Smooth muscle cell (in vitro differentiated cells): ENCODE measurements around the gene XKR3. TPM values are rescaled to one million over a fixed set of nuclear protein-coding genes. Genes with fewer than 3 reads are reported as not detected.

Experiments
- DNase-seq: peaks from one replicate; lab custom pipeline; 2025; ENCODE audit not compliant: unreplicated experiment; lab: John Stamatoyannopoulos, UW
- H2AFZ ChIP-seq: fragments of 200-600 bp; sonication (generic); 2 replicates; pipeline ENCODE4 v1.6.0; 2016; ENCODE audit warnings: antibody characterized with exemption, low read depth, mild to moderate bottlenecking
- H3F3A ChIP-seq: fragments of 200-600 bp; sonication (generic); 2 replicates; pipeline ENCODE4 v1.6.0; 2017; ENCODE audit warnings: antibody characterized with exemption, low read depth
- H3K27ac ChIP-seq: fragments of 200-600 bp; sonication (generic); 2 replicates; pipeline ENCODE4 v1.5.1; 2016; ENCODE audit warnings: low read depth, mild to moderate bottlenecking
- H3K27me3 ChIP-seq: fragments of 200-600 bp; sonication (generic); 2 replicates; pipeline ENCODE4 v1.6.1; 2016; ENCODE audit warnings: low read depth, mild to moderate bottlenecking
- H3K36me3 ChIP-seq: fragments of 200-600 bp; sonication (generic); 2 replicates; pipeline ENCODE4 v1.5.1; 2016; ENCODE audit warnings: low read depth
- H3K4me1 ChIP-seq: fragments of 200-600 bp; sonication (generic); 2 replicates; pipeline ENCODE4 v1.5.1; 2016; ENCODE audit warnings: low read depth
- H3K4me2 ChIP-seq: fragments of 200-600 bp; sonication (generic); 2 replicates; pipeline ENCODE4 v1.6.0; 2016; ENCODE audit warnings: mild to moderate bottlenecking
- H3K4me3 ChIP-seq: fragments of 200-600 bp; sonication (generic); 2 replicates; pipeline ENCODE4 v1.5.1; 2016; ENCODE audit warnings: mild to moderate bottlenecking
- H3K79me2 ChIP-seq: fragments of 200-600 bp; sonication (generic); 2 replicates; pipeline ENCODE4 v1.6.0; 2016; ENCODE audit warnings: low read depth, mild to moderate bottlenecking
- H3K9ac ChIP-seq: fragments of 200-600 bp; sonication (generic); 2 replicates; pipeline ENCODE4 v1.6.0; 2016; ENCODE audit warnings: low read depth
- H3K9me3 ChIP-seq: fragments of 200-600 bp; sonication (generic); replicated peaks from 2 replicates; pipeline ENCODE4 v1.5.1; 2016; ENCODE audit warnings: low read depth
- H4K20me1 ChIP-seq: fragments of 200-600 bp; sonication (generic); 2 replicates; pipeline ENCODE4 v1.6.0; 2016; ENCODE audit warnings: low read depth
- WGBS: methylation state at CpG from one replicate; pipeline ENCODE4 v1.1.7; 2016; ENCODE audit warnings: low lambda C conversion rate; 5-methylcytosine and 5-hydroxymethylcytosine counted together
- polyA plus RNA-seq: library from polyadenylated mRNA; unstranded; fragments of >200 nt; fragmentation: Nextera tagmentation; extraction: Ambion mirVana; gene quantifications from 2 replicates; pipeline ENCODE4 v1.2.1, GENCODE V29; 2016
- total RNA-seq: library from RNA; depleted of rRNA; stranded (reverse); fragments of >200 nt; gene quantifications from 2 replicates; pipeline ENCODE4 v1.2.3, GENCODE V29; 2014
- TF ChIP-seq, protein P1 (sequence below): fragments of 200-600 bp; sonication (generic); IDR thresholded peaks from 2 replicates; pipeline ENCODE4 v1.5.1; 2017; ENCODE audit warnings: borderline replicate concordance, mild to moderate bottlenecking, antibody characterized with exemption; ENCODE audit not compliant: insufficient read depth, poor library complexity, severe bottlenecking

XKR3 gene
- total and polyA plus RNA-seq, 2 experiments from 2014 or later: not detected

GRCh38 chr22:16808744-16809143 is 16.5 kb downstream of the XKR3 start:
- DNase-seq: no peak
- Histone ChIP-seq H3K9me3 (no peaks in the 10 kb centered on the region), H3K36me3 (no peaks in the 10 kb centered on the region), H3K27ac (no peak overlapping the region), H3F3A (no peaks in the 10 kb centered on the region), H3K27me3 (no peaks in the 10 kb centered on the region), H4K20me1 (no peaks in the 10 kb centered on the region), H2AFZ (no peak overlapping the region), H3K4me1 (no peaks in the 10 kb centered on the region), H3K79me2 (no peaks in the 10 kb centered on the region), H3K4me3 (no peak overlapping the region), H3K9ac (no peak overlapping the region), H3K4me2 (no peak overlapping the region)
- WGBS: 78% methylated on average over 2 of the region's 2 CpGs
- TF ChIP-seq, protein P1, sequence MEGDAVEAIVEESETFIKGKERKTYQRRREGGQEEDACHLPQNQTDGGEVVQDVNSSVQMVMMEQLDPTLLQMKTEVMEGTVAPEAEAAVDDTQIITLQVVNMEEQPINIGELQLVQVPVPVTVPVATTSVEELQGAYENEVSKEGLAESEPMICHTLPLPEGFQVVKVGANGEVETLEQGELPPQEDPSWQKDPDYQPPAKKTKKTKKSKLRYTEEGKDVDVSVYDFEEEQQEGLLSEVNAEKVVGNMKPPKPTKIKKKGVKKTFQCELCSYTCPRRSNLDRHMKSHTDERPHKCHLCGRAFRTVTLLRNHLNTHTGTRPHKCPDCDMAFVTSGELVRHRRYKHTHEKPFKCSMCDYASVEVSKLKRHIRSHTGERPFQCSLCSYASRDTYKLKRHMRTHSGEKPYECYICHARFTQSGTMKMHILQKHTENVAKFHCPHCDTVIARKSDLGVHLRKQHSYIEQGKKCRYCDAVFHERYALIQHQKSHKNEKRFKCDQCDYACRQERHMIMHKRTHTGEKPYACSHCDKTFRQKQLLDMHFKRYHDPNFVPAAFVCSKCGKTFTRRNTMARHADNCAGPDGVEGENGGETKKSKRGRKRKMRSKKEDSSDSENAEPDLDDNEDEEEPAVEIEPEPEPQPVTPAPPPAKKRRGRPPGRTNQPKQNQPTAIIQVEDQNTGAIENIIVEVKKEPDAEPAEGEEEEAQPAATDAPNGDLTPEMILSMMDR: no peak

GRCh38 chr22:16807109-16807508 is 18.1 kb downstream of the XKR3 start:
- TF ChIP-seq, protein P1: no peak

DNA sequence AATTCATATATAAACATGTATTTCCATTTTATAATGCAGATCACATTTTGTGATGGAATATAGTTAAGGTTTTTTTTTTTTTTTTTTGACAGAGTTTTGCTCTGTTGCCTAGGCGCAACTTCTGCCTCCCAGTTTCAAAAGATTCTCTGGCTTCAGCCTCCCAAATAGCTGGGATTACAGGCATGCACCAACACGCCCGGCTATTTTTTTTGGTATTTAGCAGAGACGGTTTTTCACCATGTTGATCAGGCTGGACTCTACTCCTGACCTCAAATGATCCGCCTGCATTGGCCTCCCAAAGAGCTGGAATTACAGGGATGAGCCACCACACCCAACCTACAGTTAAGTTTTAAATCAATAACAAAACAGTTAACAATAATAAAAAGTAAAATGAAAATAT is 18.8 kb downstream of the XKR3 start:
- 72% methylated on average over 5 of the region's 5 CpGs for whole genome bisulfite sequencing
- H3K4me3 ChIP-seq: no peak overlapping the region
- no peak overlapping the region for H2AFZ ChIP-seq
- no peaks in the 10 kb centered on the region for H3K36me3 ChIP-seq
- H3K4me1 ChIP-seq: no peaks in the 10 kb centered on the region
- no peaks in the 10 kb centered on the region for H3F3A ChIP-seq
- no peaks in the 10 kb centered on the region for H3K27me3 ChIP-seq
- H3K27ac ChIP-seq: no peak overlapping the region
- DNase-seq: no peak
- H4K20me1 ChIP-seq: no peaks in the 10 kb centered on the region
- no peaks in the 10 kb centered on the region for H3K79me2 ChIP-seq
- TF ChIP-seq, protein P1: no peak
- no peak overlapping the region for H3K4me2 ChIP-seq
- H3K9ac ChIP-seq: no peak overlapping the region
- H3K9me3 ChIP-seq: no peaks in the 10 kb centered on the region

More at GRCh38 chr22:16807109-16807508, 18.1 kb downstream of the XKR3 start:
- no peak overlapping the region for H2AFZ ChIP-seq
- no peak for DNase-seq
- no peaks in the 10 kb centered on the region for H3K79me2 ChIP-seq
- H3K4me3 ChIP-seq: no peak overlapping the region
- no peak overlapping the region for H3K4me2 ChIP-seq
- no peaks in the 10 kb centered on the region for H3K9me3 ChIP-seq
- 69% methylated on average over 2 of the region's 2 CpGs for WGBS
- no peak overlapping the region for H3K27ac ChIP-seq
- no peaks in the 10 kb centered on the region for H3K27me3 ChIP-seq
- no peaks in the 10 kb centered on the region for H3K36me3 ChIP-seq
- H3F3A ChIP-seq: no peaks in the 10 kb centered on the region
- no peak overlapping the region for H3K9ac ChIP-seq
- H4K20me1 ChIP-seq: no peaks in the 10 kb centered on the region
- no peaks in the 10 kb centered on the region for H3K4me1 ChIP-seq

DNA sequence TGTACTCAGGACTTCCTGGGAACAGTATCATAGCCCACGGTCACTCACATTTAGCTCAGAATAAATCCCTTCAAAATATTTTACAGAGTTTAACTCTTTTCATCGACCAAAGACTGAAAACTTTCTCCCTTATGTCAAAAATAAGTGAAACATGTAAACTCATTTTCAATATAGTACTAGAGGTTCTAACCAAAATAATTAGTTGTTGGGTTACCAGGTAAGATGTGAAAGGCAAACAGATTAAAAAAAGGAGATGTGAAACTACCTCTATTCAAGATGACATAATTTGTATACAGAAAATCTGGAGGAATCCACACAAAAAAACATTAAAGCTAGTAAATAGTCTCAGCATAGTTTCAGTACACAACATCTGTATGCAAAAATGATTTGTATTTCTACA is 20.3 kb downstream of the XKR3 start:
- Histone ChIP-seq H3F3A (no peaks in the 10 kb centered on the region), H3K4me1 (no peaks in the 10 kb centered on the region), H2AFZ (no peak overlapping the region), H3K4me2 (no peak overlapping the region), H3K79me2 (no peaks in the 10 kb centered on the region), H3K27ac (no peak overlapping the region), H4K20me1 (no peaks in the 10 kb centered on the region), H3K4me3 (no peak overlapping the region), H3K27me3 (no peaks in the 10 kb centered on the region), H3K36me3 (no peaks in the 10 kb centered on the region), H3K9me3 (no peaks in the 10 kb centered on the region), H3K9ac (no peak overlapping the region)
- no peak for DNase-seq
- TF ChIP-seq, protein P1: no peak
- 83% methylated on average over 2 of the region's 2 CpGs for WGBS
